ENCODE data around the gene SGIP1.

SGIP1 gene, protein sequence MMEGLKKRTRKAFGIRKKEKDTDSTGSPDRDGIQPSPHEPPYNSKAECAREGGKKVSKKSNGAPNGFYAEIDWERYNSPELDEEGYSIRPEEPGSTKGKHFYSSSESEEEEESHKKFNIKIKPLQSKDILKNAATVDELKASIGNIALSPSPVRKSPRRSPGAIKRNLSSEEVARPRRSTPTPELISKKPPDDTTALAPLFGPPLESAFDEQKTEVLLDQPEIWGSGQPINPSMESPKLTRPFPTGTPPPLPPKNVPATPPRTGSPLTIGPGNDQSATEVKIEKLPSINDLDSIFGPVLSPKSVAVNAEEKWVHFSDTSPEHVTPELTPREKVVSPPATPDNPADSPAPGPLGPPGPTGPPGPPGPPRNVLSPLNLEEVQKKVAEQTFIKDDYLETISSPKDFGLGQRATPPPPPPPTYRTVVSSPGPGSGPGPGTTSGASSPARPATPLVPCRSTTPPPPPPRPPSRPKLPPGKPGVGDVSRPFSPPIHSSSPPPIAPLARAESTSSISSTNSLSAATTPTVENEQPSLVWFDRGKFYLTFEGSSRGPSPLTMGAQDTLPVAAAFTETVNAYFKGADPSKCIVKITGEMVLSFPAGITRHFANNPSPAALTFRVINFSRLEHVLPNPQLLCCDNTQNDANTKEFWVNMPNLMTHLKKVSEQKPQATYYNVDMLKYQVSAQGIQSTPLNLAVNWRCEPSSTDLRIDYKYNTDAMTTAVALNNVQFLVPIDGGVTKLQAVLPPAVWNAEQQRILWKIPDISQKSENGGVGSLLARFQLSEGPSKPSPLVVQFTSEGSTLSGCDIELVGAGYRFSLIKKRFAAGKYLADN

DNA sequence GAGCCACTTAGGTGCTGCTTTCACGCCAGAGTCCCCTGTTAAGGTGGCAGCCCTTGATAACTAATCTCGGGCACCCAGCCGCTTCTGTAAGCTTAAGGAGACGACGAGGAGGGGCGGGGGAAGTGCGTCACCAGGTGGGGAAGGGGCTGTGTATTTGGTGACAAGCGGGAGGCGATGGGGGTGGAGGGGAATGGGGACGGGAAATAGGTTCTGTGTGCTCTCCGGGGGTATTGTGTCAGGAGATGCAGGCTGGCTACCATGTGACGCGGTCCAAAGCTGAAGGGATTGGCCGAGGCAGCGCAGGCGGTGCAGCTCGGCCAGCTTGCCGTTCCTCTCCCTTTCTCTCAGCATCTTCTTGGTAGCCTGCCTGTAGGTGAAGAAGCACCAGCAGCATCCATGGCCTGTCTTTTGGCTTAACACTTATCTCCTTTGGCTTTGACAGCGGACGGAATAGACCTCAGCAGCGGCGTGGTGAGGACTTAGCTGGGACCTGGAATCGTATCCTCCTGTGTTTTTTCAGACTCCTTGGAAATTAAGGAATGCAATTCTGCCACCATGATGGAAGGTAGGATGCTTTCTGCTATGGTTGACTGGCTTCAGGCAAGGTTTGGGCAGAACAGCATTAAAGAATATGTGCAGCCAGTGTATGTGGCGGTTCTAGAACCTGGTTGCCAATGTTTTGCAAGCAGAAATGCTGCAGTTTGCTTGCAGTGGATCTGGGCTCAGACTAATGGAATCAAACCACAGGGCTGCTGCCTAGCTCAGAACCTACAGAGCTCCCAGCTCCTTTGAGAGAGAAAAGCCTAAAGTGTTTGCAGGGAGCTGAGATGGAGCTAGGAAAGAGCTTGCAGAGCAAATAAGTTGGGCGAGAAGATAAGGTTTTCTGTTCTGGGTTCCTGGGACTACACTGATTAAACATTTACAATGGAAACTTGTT, at the start of gene SGIP1:
Gene SGIP1 (plus strand): TSS at position 350 of the 937 bp plus-strand sequence. CDS start 206 bp downstream, at position 556.
- DNase-seq: no peak

DNA sequence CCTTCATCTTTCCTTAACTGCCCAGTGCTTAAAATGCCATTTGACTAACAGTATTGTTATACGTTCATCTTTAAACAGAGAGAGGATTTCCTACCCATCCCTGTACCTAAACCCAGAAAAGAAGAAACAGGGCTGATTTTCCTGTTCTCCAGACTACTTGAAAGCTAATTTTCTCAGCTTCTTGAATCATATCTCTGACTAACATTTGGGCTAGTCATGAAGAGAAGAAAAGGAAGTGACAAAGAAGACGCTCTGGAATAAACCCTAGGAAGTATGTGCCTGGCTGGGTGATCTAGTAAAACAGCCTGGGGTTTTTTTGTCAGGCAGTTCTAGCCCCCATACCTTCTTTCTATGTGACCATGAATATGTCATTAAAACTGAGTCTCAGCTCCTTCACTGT, 44.8 kb upstream of the SGIP1 start:
- no peak for DNase-seq

DNA sequence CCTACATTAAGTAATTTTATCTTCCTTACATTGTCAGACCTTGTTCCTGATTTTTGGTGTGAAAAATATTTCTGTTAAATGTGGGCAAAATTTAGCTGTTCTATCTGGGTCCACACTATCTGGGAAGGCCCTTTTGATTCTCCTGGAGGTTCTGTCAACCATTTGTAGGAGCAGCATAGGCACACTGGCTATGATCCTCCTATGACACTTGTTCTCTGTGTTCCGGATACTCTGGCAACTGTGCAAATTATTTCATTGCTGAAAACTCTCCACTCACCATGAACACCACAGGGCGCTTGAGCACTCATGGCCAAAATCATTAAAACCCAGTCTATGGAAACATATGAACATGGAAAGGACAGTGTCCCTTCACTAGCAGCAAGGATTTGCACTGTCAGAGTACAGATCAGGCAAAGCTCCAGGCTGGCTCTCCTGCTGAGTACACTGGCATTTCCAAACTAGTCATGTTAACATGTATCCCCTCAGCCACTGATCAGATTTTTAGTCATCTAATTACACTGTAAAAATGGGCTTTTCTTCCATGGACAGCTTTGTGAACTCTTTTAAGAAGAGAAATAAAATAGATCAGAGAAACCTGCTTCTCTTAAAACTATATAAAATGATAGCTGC, 43.9 kb upstream of the SGIP1 start:
- DNase-seq: no peak

DNA sequence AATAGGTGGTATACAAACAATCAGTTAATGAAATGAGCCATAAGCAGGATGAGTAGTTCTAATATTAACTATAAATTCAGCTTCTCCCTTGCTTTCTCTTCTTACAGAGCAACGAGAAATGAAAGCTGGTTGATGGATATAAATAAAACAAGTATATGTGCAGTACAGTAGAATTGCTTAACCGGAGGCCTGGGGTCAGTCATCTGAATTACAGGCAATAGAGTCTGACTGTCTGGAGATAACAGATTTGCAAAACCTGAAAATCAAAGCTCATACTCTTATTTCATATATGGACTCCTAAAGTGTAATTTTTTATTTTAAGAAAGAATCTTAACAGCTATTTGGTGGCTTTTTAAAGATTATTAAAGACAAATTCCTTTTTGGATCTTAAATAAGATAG, 43.1 kb upstream of the SGIP1 start:
- DNase-seq: no peak

DNA sequence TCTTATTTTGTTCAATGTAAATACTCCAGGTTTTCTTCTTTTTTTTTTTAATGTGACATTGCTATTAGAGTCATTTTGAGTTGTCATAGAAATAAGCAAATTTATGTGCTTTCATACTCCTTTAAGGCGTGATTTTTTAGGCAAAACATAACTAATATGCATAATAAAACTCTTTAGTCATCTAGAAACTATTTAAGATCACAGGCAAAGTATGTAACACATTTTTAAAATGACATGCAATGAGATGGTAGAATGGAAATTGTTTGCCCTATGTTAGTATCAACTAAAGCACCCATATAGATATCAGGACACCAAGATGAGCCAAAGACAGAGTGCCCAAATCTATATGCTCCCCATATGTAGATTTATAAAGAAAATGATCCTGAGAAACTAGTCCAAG, 41.5 kb upstream of the SGIP1 start:
- DNase-seq: no peak

DNA sequence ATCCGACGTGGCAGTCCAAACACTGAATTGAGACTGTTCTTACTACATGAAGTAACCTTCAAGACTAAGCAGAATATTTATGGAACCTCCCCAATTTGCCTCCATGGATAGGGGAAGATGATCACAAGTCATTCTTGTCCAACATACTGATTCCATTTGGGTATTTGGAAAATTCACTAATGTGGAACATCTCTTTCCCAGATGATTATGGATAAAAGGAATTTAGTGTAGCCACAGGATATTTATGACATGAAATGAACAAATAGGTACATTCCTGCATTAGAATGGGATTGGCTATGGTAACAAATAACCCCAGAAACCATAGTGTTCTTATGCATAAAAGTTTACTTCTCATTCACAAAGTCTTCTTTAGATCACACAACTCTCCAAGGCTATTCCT, 40.2 kb upstream of the SGIP1 start:
- DNase-seq: no peak

DNA sequence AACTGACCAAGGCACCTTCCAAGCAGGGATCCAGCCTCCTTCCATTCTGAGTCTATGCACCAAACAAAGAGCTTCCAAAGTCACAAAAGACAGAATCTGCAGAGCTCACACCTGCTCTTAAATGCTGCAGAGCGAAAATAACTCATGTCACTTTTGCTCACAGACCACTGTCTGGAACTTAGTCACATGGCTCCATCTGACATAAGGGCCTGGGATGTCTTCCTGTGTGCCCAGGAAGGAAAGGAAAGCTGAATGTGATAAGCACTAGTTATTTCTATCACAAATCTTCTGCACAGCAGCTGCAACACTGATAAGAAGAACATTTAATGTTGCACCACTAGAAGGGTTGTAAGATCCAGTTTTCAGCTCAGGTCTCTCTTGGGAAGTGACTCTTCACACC, 39.5 kb upstream of the SGIP1 start:
- no peak for DNase-seq

DNA sequence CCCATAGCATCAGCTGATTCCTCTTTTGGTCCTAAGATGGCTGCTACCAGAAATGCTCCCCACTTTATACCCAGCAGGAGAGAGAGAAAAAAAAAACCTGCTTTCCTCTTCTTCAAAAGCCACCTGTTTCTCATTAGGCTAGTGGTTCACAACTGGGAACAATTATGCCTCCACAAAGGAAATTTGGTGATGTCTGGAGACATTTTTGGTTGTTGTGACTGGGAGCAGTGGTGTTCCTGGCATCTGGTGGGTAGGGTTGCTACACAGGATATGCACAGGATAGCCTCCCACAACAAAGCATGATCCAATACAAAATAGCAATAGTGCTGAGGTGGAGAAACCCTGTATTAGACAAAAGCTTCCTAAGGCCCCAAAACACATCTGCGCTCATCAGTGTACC, 38.5 kb upstream of the SGIP1 start:
- DNase-seq: no peak

DNA sequence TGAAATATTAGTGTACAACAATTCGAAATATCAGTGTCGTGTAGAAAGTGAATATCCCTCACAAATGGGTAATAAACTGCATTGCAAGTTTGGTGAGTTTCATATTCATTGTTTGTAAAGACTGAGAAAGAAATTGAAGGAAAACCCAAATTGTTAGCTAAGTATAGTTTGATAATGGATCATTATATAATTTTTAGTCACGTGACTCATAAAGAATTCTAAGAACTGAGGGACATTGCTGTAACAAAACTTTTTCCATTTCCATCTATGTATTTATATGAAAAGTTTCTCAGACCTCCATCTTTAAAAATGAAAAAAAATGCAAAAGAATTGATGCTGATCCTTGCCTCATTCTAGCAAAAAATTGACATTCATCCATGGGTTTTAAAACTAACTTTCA, 36.0 kb upstream of the SGIP1 start:
- DNase-seq: no peak

DNA sequence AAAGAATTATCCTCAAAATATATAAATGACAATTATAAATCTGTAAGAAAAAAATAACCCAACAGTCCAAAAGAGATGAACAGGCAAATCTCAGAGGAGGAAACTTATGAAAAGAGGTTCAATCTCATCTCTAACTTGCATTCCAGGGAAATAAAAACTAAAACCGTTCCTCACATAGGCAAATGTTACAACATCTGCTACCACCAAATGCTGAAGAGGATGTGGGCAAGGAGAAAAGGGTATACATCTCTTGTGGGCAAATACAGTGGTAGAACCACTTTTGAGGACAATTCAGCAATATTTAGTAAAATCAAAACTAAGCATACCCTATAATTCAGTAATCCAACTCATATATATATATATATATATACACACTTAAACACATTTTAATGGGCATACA, 33.7 kb upstream of the SGIP1 start:
- DNase-seq: no peak

DNA sequence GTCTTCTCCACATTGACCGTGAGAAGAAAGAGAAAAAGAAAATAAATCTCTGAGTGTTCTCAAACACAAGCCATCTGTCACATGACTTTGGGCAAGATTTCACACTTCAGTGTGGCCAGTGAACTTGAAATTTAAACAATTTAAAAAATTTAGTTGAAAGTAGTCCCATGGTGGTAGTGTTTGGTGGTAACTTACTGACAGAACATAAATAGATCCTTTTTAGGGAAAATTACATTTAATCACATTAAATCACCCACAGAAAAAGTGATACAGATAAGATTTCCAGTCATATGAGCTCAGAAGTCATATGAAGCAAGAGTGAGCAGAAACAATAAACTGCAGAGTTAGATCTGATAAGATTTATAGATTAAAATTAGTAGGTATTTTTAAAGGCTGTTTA, 31.9 kb upstream of the SGIP1 start:
- DNase-seq: no peak

DNA sequence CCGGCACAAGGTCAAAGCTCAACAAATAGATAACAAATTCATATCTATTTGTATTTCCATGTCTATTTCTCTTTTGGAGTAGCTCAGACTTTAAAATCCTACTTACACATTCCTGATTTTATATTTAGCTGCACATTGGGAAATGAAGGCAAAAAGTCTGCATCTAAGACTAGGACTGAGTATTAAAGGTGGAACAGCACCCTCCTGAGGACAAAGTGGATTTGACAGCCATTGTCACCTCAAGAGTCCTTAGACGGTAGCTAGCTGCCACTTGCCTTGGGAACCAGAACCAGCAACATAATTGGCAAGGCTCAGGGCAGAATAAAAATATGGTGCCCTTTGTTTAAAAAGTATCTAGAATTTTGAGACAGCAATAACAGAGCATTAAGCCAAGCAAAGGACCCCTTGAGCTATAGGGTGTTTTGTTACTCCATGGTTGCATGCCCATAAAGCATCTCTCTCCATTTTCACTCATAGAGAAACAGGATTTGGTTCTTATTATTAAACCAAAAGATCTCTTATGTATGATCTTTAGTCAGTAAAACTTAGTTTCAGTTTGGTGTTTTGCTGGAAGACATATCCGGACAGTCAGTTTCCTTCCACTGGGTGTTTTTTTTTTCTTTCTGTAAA, 30.0 kb upstream of the SGIP1 start:
- DNase-seq: peak in 1 of 2 experiments; percentile 8

DNA sequence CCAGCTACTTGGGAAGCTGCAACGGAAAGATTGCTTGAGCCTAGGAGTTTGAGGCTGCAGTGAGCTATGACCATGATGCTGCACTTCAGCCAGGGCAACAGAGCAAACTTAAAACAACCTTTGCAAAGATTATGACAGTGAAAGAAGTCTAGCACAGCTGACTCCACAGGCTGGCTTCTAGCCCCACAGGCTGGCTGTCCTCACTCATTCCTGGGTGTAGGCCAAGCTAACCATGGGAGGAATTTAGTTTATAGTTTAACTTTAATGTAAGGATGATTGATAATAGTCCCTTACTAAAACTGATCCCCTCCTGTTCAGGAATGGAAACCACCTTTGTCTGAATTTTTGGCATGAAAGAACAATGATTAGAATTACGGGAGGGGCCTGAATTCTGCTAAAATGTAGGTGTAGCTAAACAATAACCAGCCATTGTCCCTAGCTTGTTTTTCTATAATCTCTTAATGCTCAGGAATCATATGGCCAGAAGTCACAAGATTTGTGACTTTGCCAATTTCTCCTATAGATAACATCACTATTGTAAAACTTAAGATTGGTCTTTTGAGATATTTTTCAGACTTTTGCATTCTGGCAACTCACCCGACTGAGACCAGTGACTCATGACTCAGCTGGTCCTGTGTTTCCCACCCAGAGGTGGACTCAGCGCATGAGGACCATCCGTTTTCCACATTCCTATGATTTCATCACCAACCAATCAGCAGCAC, 28.1 kb upstream of the SGIP1 start:
- DNase-seq: no peak

DNA sequence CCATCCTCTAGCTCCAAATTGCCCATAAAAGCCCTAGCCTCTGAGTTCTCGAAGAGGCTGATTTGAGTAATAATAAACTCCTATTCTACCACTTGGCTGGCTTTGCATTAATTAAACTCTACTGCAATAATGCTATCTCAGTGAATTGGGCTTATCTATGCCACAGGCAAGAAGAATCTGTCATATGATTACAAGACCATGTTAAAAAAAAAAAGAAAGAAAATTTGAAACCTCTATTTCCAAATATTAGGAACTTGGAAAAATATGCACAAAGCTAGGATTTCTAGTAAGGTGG, 27.6 kb upstream of the SGIP1 start:
- no peak for DNase-seq

DNA sequence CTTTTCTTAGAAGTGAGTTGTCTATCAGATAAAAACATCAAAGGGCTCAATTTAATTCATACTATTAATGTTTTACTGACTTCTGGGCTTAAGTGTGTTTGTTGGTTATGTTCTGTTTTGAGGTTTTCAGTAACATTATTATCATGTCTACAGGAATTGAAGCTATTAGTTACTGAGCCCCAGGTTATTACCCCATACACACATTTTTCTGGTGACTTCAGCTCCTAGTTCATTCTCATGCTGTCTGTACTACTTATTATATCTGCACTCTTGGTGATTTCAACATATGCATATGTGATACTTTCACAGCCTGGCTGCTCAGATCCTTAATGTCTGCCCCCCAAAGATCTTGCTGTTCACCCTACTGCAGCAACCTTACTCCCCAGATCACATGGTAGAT, 27.0 kb upstream of the SGIP1 start:
- DNase-seq: no peak

DNA sequence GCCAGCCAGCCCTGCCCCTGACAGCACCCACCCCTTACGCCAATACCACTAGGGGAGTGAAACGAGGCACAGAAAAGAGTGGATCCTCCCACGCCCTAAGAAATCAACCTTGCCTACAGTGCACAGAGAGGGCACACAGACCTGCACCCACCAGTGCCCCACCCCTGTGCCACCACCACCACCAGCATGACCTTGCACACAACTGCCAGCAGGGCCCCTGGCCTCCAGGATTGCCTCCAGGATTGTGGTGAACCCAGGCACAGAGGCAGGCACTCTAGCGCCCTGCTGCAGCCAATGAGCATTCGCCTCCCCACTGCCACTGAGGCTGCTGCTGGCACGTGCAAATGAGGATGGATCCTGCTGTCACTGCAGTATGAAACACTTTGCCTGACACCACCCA, 23.5 kb upstream of the SGIP1 start:
- DNase-seq: no peak

DNA sequence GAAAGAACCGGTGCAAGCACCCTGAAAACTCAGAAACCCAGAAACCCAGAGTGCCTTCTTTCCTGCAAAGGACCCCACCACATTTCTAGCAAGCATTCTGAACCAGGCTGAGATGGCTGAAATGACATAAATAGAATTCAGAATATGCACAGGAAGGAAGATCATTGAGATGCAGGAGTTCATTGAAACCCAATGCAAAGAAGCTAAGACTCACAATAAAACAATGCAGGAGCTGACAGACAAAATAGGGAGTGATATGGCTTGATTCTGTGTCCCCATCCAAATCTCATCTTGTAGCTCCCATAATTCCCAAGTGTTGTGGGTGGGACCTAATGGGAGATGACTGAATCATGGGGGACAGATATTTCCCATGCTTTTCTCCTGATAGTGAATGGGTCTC, 22.8 kb upstream of the SGIP1 start:
- DNase-seq: no peak

DNA sequence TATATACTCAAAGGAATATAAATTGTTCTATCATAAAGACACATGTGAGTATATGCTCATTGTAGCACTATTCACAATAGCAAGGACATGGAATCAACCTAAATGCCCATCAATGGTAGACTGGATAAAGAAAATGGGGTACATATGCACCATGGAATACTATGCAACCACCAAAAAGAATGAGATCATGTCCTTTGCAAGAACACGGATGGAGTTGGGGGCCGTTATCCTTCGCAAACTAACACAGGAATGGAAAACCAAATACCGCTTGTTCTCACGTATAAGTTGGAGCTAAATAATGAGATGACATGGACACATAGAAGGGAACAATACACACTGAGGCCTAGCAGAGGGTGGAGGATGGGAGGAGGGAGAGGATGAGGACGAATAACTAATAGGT, 16.0 kb upstream of the SGIP1 start:
- no peak for DNase-seq

DNA sequence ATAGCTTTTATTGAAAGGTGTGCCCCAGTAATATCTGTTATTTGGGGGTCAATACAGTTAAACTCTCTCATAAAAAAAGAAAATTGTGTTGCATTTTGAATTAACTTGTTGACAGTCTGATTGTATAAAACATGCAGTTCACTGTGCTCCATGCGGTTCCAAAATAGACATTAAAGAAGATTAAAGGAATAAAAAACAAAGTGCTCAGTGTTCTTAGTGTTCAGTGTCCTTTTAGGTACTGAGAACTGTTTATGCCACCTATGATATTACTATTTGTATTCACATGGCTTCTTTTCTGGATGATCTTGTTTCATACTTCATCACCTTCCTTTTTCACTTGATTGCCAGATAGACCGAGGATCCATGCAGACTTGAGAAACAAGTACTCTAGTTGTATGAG, 15.3 kb upstream of the SGIP1 start:
- DNase-seq: no peak

DNA sequence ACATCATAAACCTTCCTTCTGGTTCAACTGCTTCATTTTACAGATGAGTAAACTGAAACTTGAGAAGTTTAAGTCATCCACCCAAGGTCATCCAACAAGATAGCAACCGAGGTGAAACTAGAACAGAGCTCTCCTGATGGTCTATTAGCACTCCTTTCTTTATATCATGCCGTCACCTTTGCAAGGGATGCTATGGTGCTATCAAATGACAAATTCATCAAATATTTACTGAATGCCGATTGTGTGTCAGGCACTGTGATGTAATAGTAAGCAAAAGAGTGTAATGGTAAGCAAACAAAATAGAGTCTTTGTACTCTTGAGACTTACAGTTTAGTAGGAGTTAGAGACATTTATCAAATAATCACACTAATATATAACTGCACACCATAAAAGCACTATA, 14.0 kb upstream of the SGIP1 start:
- no peak for DNase-seq

DNA sequence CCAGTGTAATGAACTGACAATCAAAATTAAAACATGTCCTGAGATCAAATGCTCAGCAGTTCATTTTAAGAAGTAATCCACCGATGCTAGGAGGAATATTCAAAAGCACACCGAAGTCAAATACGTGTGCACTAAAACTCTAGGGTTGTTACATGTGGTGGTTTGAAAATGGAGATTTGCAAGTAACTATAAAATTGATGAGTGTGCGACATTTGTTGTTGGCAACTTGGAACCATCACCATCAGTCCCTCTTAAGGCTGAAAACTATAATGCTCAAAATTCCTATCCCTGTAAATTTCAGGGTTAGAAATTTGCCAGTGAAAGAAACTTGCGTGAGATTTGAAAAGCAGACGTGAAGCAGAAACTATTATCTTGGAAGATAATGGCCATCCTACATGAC, 13.3 kb upstream of the SGIP1 start:
- no peak for DNase-seq
